ENCODE results near the gene TBL3. TPM values are rescaled to one million over a fixed set of nuclear protein-coding genes. Genes with fewer than 3 reads are reported as not detected.

The TBL3 gene
- polyA plus RNA-seq, 1 donor (not counting 4 experiments of a cell fraction or from before 2014, with no cell fraction given), result 27.8 TPM

- Histone ChIP-seq H3K4me1 (ENCODE audit: control insufficient read depth, extremely low read depth, insufficient read depth, low read length) (peaks cover 36% of the 10 kb centered on the region), H3K79me2 (ENCODE audit: control insufficient read depth, insufficient read depth, low read length) (peaks cover 59% of the 10 kb centered on the region), H3K9me1 (ENCODE audit: control insufficient read depth, extremely low read depth, insufficient read depth, low read length) (peaks cover 3% of the 10 kb centered on the region), H4K20me1 (ENCODE audit: control insufficient read depth, extremely low read depth, insufficient read depth, low read length) (peaks cover 28% of the 10 kb centered on the region), H3K27me3 (ENCODE audit: control insufficient read depth, extremely low read depth, insufficient read depth, low read length) (no peaks in the 10 kb centered on the region), H3K9ac (ENCODE audit: control insufficient read depth, extremely low read depth, insufficient read depth, low read length) (peak overlapping the region; percentile 85), H3K9me3 (ENCODE audit: control insufficient read depth, low read depth, low read length) (no peaks in the 10 kb centered on the region), H3K4me3 (ENCODE audit: control insufficient read depth in 2 of 3, extremely low read depth in 1 of 3, insufficient read depth in 2 of 3, low read depth in 1 of 3, low read length in 3 of 3) (peak overlapping the region; percentile 59 to 85 (median 76)), H3K4me2 (ENCODE audit: control insufficient read depth, extremely low read depth, insufficient read depth, low read depth, low read length) (peak overlapping the region; percentile 91), H3K27ac (ENCODE audit: control insufficient read depth, insufficient read depth, low read length) (peak overlapping the region; percentile 82), H3K36me3 (ENCODE audit: control insufficient read depth in 2 of 2, extremely low read depth in 1 of 2, insufficient read depth in 2 of 2, low read length in 2 of 2) (peaks cover 17 to 31% of the 10 kb centered on the region in 2 experiments), H2AFZ (ENCODE audit: control insufficient read depth, low read length) (no peak overlapping the region)
- DNase-seq (ENCODE audit: low read depth, low spot score) (no peak), FAIRE-seq (no peak)
- dilution Hi-C loops (cut with MboI; ENCODE audit: extremely low pct_ligation_motif_present, low sequenced_read_pairs), result no loop called here
- no peak for TF ChIP-seq EZH2 (IDR thresholded peaks at IDR 0.05; ENCODE audit: low read length)
- TF ChIP-seq, protein P1, sequence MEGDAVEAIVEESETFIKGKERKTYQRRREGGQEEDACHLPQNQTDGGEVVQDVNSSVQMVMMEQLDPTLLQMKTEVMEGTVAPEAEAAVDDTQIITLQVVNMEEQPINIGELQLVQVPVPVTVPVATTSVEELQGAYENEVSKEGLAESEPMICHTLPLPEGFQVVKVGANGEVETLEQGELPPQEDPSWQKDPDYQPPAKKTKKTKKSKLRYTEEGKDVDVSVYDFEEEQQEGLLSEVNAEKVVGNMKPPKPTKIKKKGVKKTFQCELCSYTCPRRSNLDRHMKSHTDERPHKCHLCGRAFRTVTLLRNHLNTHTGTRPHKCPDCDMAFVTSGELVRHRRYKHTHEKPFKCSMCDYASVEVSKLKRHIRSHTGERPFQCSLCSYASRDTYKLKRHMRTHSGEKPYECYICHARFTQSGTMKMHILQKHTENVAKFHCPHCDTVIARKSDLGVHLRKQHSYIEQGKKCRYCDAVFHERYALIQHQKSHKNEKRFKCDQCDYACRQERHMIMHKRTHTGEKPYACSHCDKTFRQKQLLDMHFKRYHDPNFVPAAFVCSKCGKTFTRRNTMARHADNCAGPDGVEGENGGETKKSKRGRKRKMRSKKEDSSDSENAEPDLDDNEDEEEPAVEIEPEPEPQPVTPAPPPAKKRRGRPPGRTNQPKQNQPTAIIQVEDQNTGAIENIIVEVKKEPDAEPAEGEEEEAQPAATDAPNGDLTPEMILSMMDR (optimal IDR thresholded peaks at IDR 0.05 in 1 of 3, IDR thresholded peaks at IDR 0.05 in 1 of 3, conservative IDR thresholded peaks at IDR 0.05 in 1 of 3; ENCODE audit: extremely low read depth in 1 of 3, insufficient read depth in 2 of 3, low read length in 3 of 3), result peak in 1 of 3 experiments; percentile 7
Observed at GRCh38 chr16:1963806-1964505, 7.9 kb upstream of the TBL3 start.

- no peak for TF ChIP-seq EZH2 (IDR thresholded peaks at IDR 0.05; ENCODE audit: low read length)
- TF ChIP-seq, protein P1 (optimal IDR thresholded peaks at IDR 0.05 in 1 of 3, IDR thresholded peaks at IDR 0.05 in 1 of 3, conservative IDR thresholded peaks at IDR 0.05 in 1 of 3; ENCODE audit: extremely low read depth in 1 of 3, insufficient read depth in 2 of 3, low read length in 3 of 3), result no peak
- H3K79me2 ChIP-seq (ENCODE audit: control insufficient read depth, insufficient read depth, low read length), result peaks cover 55% of the 10 kb centered on the region
- FAIRE-seq, result no peak
Observed at GRCh38 chr16:1964506-1965395, 7.1 kb upstream of the TBL3 start, which contains the start of gene RPS2. Gene RPS2 (minus strand): TSS chr16:1964826. CDS start chr16:1964625, 201 bp downstream.

More at GRCh38 chr16:1964506-1965395, 7.1 kb upstream of the TBL3 start, which contains the start of gene RPS2:
- peak; percentile 98 for DNase-seq (ENCODE audit: low read depth, low spot score)
- peaks cover 3% of the 10 kb centered on the region for H3K9me1 ChIP-seq (ENCODE audit: control insufficient read depth, extremely low read depth, insufficient read depth, low read length)
- peaks cover 17 to 31% of the 10 kb centered on the region in 2 experiments for H3K36me3 ChIP-seq (ENCODE audit: control insufficient read depth in 2 of 2, extremely low read depth in 1 of 2, insufficient read depth in 2 of 2, low read length in 2 of 2)
- dilution Hi-C loops (cut with MboI; ENCODE audit: extremely low pct_ligation_motif_present, low sequenced_read_pairs), result no loop called here
- H3K9ac ChIP-seq (ENCODE audit: control insufficient read depth, extremely low read depth, insufficient read depth, low read length), result peak within 1 kb of the TSS; percentile 85
- no peaks in the 10 kb centered on the region for H3K27me3 ChIP-seq (ENCODE audit: control insufficient read depth, extremely low read depth, insufficient read depth, low read length)
- H3K27ac ChIP-seq (ENCODE audit: control insufficient read depth, insufficient read depth, low read length), result peak within 1 kb of the TSS; percentile 88
- peaks cover 34% of the 10 kb centered on the region for H3K4me1 ChIP-seq (ENCODE audit: control insufficient read depth, extremely low read depth, insufficient read depth, low read length)
- peaks cover 28% of the 10 kb centered on the region for H4K20me1 ChIP-seq (ENCODE audit: control insufficient read depth, extremely low read depth, insufficient read depth, low read length)
- peak within 1 kb of the TSS; percentile 36 for H2AFZ ChIP-seq (ENCODE audit: control insufficient read depth, low read length)
- H3K4me3 ChIP-seq (ENCODE audit: control insufficient read depth in 2 of 3, extremely low read depth in 1 of 3, insufficient read depth in 2 of 3, low read depth in 1 of 3, low read length in 3 of 3), result peak within 1 kb of the TSS; percentile 69 to 85 (median 79)
- H3K4me2 ChIP-seq (ENCODE audit: control insufficient read depth, extremely low read depth, insufficient read depth, low read depth, low read length), result peak within 1 kb of the TSS; percentile 99
- H3K9me3 ChIP-seq (ENCODE audit: control insufficient read depth, low read depth, low read length), result no peaks in the 10 kb centered on the region

Data from keratinocyte (primary cell).